ENCODE results near the gene SNTB2. TPM values are rescaled to one million over a fixed set of nuclear protein-coding genes. Genes with fewer than 3 reads are reported as not detected.

Gene SNTB2
- total and polyA plus RNA-seq, 2 of the 13 experiments (the other 11 are each of a cell fraction or from before 2014, with no cell fraction given), result 11.5 to 19.2 TPM

DNA sequence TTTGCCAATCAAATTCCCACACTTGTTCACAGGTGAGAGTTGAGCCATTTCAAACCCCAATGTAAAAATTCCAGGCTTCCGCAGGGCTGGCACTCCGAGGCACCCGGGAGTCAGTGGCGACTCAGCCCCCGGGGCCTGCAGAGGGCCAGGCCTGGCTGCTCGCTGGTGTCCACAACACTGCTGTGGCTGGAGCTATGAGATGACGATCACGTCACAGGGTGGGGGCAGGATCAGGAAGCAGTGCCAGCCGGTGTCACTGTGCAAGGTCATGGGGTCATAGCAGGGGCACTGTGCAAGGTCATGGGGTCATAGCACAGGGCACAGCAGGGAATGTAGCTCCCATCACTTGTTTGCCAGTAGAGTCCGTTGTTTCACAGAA is 131.9 kb downstream of the SNTB2 start (continued):
- TF ChIP-seq, protein P1, sequence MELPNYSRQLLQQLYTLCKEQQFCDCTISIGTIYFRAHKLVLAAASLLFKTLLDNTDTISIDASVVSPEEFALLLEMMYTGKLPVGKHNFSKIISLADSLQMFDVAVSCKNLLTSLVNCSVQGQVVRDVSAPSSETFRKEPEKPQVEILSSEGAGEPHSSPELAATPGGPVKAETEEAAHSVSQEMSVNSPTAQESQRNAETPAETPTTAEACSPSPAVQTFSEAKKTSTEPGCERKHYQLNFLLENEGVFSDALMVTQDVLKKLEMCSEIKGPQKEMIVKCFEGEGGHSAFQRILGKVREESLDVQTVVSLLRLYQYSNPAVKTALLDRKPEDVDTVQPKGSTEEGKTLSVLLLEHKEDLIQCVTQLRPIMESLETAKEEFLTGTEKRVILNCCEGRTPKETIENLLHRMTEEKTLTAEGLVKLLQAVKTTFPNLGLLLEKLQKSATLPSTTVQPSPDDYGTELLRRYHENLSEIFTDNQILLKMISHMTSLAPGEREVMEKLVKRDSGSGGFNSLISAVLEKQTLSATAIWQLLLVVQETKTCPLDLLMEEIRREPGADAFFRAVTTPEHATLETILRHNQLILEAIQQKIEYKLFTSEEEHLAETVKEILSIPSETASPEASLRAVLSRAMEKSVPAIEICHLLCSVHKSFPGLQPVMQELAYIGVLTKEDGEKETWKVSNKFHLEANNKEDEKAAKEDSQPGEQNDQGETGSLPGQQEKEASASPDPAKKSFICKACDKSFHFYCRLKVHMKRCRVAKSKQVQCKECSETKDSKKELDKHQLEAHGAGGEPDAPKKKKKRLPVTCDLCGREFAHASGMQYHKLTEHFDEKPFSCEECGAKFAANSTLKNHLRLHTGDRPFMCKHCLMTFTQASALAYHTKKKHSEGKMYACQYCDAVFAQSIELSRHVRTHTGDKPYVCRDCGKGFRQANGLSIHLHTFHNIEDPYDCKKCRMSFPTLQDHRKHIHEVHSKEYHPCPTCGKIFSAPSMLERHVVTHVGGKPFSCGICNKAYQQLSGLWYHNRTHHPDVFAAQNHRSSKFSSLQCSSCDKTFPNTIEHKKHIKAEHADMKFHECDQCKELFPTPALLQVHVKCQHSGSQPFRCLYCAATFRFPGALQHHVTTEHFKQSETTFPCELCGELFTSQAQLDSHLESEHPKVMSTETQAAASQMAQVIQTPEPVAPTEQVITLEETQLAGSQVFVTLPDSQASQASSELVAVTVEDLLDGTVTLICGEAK (IDR thresholded peaks at IDR 0.05), result no peak
- TF ChIP-seq, protein P1 (CRISPR knock-in tag; IDR thresholded peaks at IDR 0.05), result no peak
- TF ChIP-seq AGO2 (optimal IDR thresholded peaks at IDR 0.05; ENCODE audit: low read depth, low read length) (peak; percentile 85), SMARCC2 (IDR thresholded peaks at IDR 0.05) (no peak), ZNF431 (CRISPR knock-in tag; IDR thresholded peaks at IDR 0.05; ENCODE audit: borderline replicate concordance, low read depth) (no peak), ZNF253 (CRISPR knock-in tag; IDR thresholded peaks at IDR 0.05; ENCODE audit: borderline replicate concordance) (no peak), ARHGAP35 (CRISPR knock-in tag; IDR thresholded peaks at IDR 0.05; ENCODE audit: borderline replicate concordance) (no peak), NR2F1 (CRISPR knock-in tag; IDR thresholded peaks at IDR 0.05) (peak in 1 of 2 experiments; percentile 23; a peak in 1 of 4 replicates), ZNF549 (CRISPR knock-in tag; IDR thresholded peaks at IDR 0.05) (no peak), AGO1 (IDR thresholded peaks at IDR 0.05; ENCODE audit: low read depth, low read length, poor library complexity, severe bottlenecking) (peak; percentile 56), SRY (CRISPR knock-in tag; IDR thresholded peaks at IDR 0.05) (no peak), SIX4 (CRISPR knock-in tag; IDR thresholded peaks at IDR 0.05) (no peak), NONO (IDR thresholded peaks at IDR 0.05) (no peak), NONO (CRISPR knock-in tag; conservative IDR thresholded peaks at IDR 0.05) (0 out of 2 replicates have a peak, but pooled peaks have one; percentile 23), HNF4A (CRISPR knock-in tag; IDR thresholded peaks at IDR 0.05) (peak; percentile 7; the same call in 1 of the 2 replicates), RXRA (CRISPR knock-in tag; IDR thresholded peaks at IDR 0.05) (no peak), TBL1XR1 (IDR thresholded peaks at IDR 0.05; ENCODE audit: borderline replicate concordance, low read length, partially characterized antibody) (no peak), PRMT3 (CRISPR knock-in tag; IDR thresholded peaks at IDR 0.05; ENCODE audit: borderline replicate concordance, low read depth) (no peak), KAT8 (CRISPR knock-in tag; IDR thresholded peaks at IDR 0.05) (no peak)
- TF ChIP-seq, protein P2, sequence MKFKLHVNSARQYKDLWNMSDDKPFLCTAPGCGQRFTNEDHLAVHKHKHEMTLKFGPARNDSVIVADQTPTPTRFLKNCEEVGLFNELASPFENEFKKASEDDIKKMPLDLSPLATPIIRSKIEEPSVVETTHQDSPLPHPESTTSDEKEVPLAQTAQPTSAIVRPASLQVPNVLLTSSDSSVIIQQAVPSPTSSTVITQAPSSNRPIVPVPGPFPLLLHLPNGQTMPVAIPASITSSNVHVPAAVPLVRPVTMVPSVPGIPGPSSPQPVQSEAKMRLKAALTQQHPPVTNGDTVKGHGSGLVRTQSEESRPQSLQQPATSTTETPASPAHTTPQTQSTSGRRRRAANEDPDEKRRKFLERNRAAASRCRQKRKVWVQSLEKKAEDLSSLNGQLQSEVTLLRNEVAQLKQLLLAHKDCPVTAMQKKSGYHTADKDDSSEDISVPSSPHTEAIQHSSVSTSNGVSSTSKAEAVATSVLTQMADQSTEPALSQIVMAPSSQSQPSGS (CRISPR knock-in tag; IDR thresholded peaks at IDR 0.05), result no peak
- TF ChIP-seq, protein P3, sequence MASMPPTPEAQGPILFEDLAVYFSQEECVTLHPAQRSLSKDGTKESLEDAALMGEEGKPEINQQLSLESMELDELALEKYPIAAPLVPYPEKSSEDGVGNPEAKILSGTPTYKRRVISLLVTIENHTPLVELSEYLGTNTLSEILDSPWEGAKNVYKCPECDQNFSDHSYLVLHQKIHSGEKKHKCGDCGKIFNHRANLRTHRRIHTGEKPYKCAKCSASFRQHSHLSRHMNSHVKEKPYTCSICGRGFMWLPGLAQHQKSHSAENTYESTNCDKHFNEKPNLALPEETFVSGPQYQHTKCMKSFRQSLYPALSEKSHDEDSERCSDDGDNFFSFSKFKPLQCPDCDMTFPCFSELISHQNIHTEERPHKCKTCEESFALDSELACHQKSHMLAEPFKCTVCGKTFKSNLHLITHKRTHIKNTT (CRISPR knock-in tag; IDR thresholded peaks at IDR 0.05), result no peak
